Measurements from ENCODE around the gene MRPL21.

Gene MRPL21

GRCh38 chr11:68903288-68904247 lies at the start of gene MRPL21, which contains the start of gene IGHMBP2:
TSS of gene MRPL21 (minus strand) at chr11:68903832. CDS start at chr11:68903810, 22 bp downstream.
TSS of gene IGHMBP2 (plus strand) at chr11:68903891. CDS start at chr11:68903953, 62 bp downstream.
- DNase-seq (ENCODE audit: low read depth, low spot score): peak; percentile 56
- peak within 1 kb of the TSS; percentile 65 for H3K27ac ChIP-seq

GRCh38 chr11:68950762-68951161 lies 47.1 kb upstream of the MRPL21 start:
- DNase-seq (ENCODE audit: low read depth, low spot score): no peak
- H3K27ac ChIP-seq: no peak overlapping the region

- DNase-seq (ENCODE audit: low read depth, low spot score): no peak
- H3K27ac ChIP-seq: no peak overlapping the region
Measured at GRCh38 chr11:68950270-68950669, 46.6 kb upstream of the MRPL21 start.

- no peak overlapping the region for H3K27ac ChIP-seq
- no peak for DNase-seq (ENCODE audit: low read depth, low spot score)
Measured at GRCh38 chr11:68948935-68949334, 45.3 kb upstream of the MRPL21 start.

- DNase-seq (ENCODE audit: low read depth, low spot score): no peak
- no peak overlapping the region for H3K27ac ChIP-seq
Measured at GRCh38 chr11:68948496-68948895, 44.9 kb upstream of the MRPL21 start.

- no peak for DNase-seq (ENCODE audit: low read depth, low spot score)
- no peak overlapping the region for H3K27ac ChIP-seq
Measured at GRCh38 chr11:68947151-68947550, 43.5 kb upstream of the MRPL21 start.

- no peak overlapping the region for H3K27ac ChIP-seq
- DNase-seq (ENCODE audit: low read depth, low spot score): no peak
Measured at GRCh38 chr11:68946416-68947090, 42.9 kb upstream of the MRPL21 start.

GRCh38 chr11:68942751-68943271 lies 39.2 kb upstream of the MRPL21 start:
- no peak for DNase-seq (ENCODE audit: low read depth, low spot score)
- no peak overlapping the region for H3K27ac ChIP-seq

GRCh38 chr11:68942095-68942620 lies 38.5 kb upstream of the MRPL21 start:
- no peak for DNase-seq (ENCODE audit: low read depth, low spot score)
- no peak overlapping the region for H3K27ac ChIP-seq

- H3K27ac ChIP-seq: no peak overlapping the region
- no peak for DNase-seq (ENCODE audit: low read depth, low spot score)
Measured at GRCh38 chr11:68941324-68942094, 37.9 kb upstream of the MRPL21 start.

GRCh38 chr11:68940651-68941323 lies 37.2 kb upstream of the MRPL21 start:
- H3K27ac ChIP-seq: no peak overlapping the region
- DNase-seq (ENCODE audit: low read depth, low spot score): no peak

- H3K27ac ChIP-seq: no peak overlapping the region
- DNase-seq (ENCODE audit: low read depth, low spot score): no peak
Measured at GRCh38 chr11:68939583-68940555, 36.2 kb upstream of the MRPL21 start.

GRCh38 chr11:68938816-68939582 lies 35.4 kb upstream of the MRPL21 start:
- H3K27ac ChIP-seq: no peak overlapping the region
- no peak for DNase-seq (ENCODE audit: low read depth, low spot score)

GRCh38 chr11:68938088-68938487 lies 34.5 kb upstream of the MRPL21 start:
- no peak for DNase-seq (ENCODE audit: low read depth, low spot score)
- no peak overlapping the region for H3K27ac ChIP-seq

- H3K27ac ChIP-seq: no peak overlapping the region
- DNase-seq (ENCODE audit: low read depth, low spot score): no peak
Measured at GRCh38 chr11:68936676-68937620, 33.3 kb upstream of the MRPL21 start.

- H3K27ac ChIP-seq: no peak overlapping the region
- no peak for DNase-seq (ENCODE audit: low read depth, low spot score)
Measured at GRCh38 chr11:68936358-68936636, 32.7 kb upstream of the MRPL21 start.
